HEK293 (cell line): ENCODE results near the gene HSD11B1.

Source experiments
- IKZF3 ChIP-seq: fragments of 450-650 bp; IDR thresholded peaks from 2 replicates; pipeline ENCODE4 v1.5.0; 2018; ENCODE audit warnings: missing biosample characterization, mild to moderate bottlenecking, missing genetic modification characterization, moderate library complexity
- SALL2 ChIP-seq: fragments of 450-650 bp; formaldehyde crosslinking; IDR thresholded peaks from 2 replicates; pipeline ENCODE4 v1.5.0; 2017; ENCODE audit warnings: missing biosample characterization, mild to moderate bottlenecking, missing genetic modification characterization, borderline replicate concordance
- YY1 ChIP-seq: fragments of 450-650 bp; formaldehyde crosslinking; IDR thresholded peaks from 2 replicates; pipeline ENCODE4 v1.5.1; 2018; ENCODE audit warnings: missing biosample characterization, missing genetic modification characterization
- ZNF433 ChIP-seq: fragments of 450-650 bp; formaldehyde crosslinking; IDR thresholded peaks from 2 replicates; pipeline ENCODE4 v1.5.1; 2016; ENCODE audit warnings: missing biosample characterization, missing genetic modification characterization, low read depth
- ZSCAN23 ChIP-seq: fragments of 450-650 bp; formaldehyde crosslinking; IDR thresholded peaks from 2 replicates; pipeline ENCODE4 v1.5.1; 2016; ENCODE audit warnings: missing biosample characterization, missing genetic modification characterization
- TF ChIP-seq, protein P1 (sequence below): fragments of 450-650 bp; formaldehyde crosslinking; IDR thresholded peaks from 2 replicates; pipeline ENCODE4 v1.5.1; 2016; ENCODE audit warnings: missing biosample characterization, missing genetic modification characterization, borderline replicate concordance

DNA sequence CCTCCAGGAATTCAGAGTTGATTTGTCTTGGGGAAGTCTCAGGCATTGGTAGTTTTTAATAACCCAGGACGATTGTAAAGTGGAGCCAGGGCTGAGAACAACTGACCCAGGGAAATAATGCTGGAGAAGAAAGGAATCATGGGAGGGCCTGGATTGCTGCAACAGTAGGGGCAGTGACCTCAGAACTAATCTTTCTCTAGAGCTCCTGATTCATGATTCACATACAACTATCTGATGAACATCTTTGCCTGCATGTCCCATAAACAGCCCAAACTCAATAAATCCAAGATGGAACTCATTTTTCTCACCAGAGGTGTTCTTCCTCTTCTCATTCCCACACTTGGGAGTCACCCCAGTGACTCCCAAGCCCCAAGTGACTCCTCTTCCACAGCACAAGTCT, 37.5 kb upstream of the HSD11B1 start:
- TF ChIP-seq YY1 (tag by site-specific recombination) (no peak), IKZF3 (tag by site-specific recombination) (no peak), ZSCAN23 (tag by site-specific recombination) (no peak), SALL2 (tag by site-specific recombination) (no peak), ZNF433 (tag by site-specific recombination) (no peak)
- TF ChIP-seq, protein P1, sequence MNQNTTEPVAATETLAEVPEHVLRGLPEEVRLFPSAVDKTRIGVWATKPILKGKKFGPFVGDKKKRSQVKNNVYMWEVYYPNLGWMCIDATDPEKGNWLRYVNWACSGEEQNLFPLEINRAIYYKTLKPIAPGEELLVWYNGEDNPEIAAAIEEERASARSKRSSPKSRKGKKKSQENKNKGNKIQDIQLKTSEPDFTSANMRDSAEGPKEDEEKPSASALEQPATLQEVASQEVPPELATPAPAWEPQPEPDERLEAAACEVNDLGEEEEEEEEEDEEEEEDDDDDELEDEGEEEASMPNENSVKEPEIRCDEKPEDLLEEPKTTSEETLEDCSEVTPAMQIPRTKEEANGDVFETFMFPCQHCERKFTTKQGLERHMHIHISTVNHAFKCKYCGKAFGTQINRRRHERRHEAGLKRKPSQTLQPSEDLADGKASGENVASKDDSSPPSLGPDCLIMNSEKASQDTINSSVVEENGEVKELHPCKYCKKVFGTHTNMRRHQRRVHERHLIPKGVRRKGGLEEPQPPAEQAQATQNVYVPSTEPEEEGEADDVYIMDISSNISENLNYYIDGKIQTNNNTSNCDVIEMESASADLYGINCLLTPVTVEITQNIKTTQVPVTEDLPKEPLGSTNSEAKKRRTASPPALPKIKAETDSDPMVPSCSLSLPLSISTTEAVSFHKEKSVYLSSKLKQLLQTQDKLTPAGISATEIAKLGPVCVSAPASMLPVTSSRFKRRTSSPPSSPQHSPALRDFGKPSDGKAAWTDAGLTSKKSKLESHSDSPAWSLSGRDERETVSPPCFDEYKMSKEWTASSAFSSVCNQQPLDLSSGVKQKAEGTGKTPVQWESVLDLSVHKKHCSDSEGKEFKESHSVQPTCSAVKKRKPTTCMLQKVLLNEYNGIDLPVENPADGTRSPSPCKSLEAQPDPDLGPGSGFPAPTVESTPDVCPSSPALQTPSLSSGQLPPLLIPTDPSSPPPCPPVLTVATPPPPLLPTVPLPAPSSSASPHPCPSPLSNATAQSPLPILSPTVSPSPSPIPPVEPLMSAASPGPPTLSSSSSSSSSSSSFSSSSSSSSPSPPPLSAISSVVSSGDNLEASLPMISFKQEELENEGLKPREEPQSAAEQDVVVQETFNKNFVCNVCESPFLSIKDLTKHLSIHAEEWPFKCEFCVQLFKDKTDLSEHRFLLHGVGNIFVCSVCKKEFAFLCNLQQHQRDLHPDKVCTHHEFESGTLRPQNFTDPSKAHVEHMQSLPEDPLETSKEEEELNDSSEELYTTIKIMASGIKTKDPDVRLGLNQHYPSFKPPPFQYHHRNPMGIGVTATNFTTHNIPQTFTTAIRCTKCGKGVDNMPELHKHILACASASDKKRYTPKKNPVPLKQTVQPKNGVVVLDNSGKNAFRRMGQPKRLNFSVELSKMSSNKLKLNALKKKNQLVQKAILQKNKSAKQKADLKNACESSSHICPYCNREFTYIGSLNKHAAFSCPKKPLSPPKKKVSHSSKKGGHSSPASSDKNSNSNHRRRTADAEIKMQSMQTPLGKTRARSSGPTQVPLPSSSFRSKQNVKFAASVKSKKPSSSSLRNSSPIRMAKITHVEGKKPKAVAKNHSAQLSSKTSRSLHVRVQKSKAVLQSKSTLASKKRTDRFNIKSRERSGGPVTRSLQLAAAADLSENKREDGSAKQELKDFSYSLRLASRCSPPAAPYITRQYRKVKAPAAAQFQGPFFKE, result no peak
